ENCODE measurements around the gene CTTN.

The CTTN gene

GRCh38 chr11:70434813-70435278, 36.5 kb downstream of the CTTN start:
- no peak for TF ChIP-seq CTCF (IDR thresholded peaks at IDR 0.05; ENCODE audit: extremely low read depth, missing control alignments)
- DNase-seq (ENCODE audit: low spot score): no peak

- TF ChIP-seq CTCF (IDR thresholded peaks at IDR 0.05; ENCODE audit: extremely low read depth, missing control alignments): no peak
- DNase-seq (ENCODE audit: low spot score): no peak
Observed at GRCh38 chr11:70435361-70435760, 37.0 kb downstream of the CTTN start.

GRCh38 chr11:70435765-70436500, 37.6 kb downstream of the CTTN start:
- DNase-seq (ENCODE audit: low spot score): no peak
- no peak for TF ChIP-seq CTCF (IDR thresholded peaks at IDR 0.05; ENCODE audit: extremely low read depth, missing control alignments)

GRCh38 chr11:70436501-70436860, 38.2 kb downstream of the CTTN start:
- DNase-seq (ENCODE audit: low spot score): no peak
- TF ChIP-seq CTCF (IDR thresholded peaks at IDR 0.05; ENCODE audit: extremely low read depth, missing control alignments): no peak

GRCh38 chr11:70437111-70437784, 38.9 kb downstream of the CTTN start:
- no peak for TF ChIP-seq CTCF (IDR thresholded peaks at IDR 0.05; ENCODE audit: extremely low read depth, missing control alignments)
- peak; percentile 45 for DNase-seq (ENCODE audit: low spot score)

- TF ChIP-seq CTCF (IDR thresholded peaks at IDR 0.05; ENCODE audit: extremely low read depth, missing control alignments): no peak
- no peak for DNase-seq (ENCODE audit: low spot score)
Observed at GRCh38 chr11:70440206-70440605, 41.9 kb downstream of the CTTN start.

- no peak for DNase-seq (ENCODE audit: low spot score)
- TF ChIP-seq CTCF (IDR thresholded peaks at IDR 0.05; ENCODE audit: extremely low read depth, missing control alignments): no peak
Observed at GRCh38 chr11:70443773-70444030, 45.4 kb downstream of the CTTN start.
